ENCODE results near the gene HERC2.

Gene HERC2

DNA sequence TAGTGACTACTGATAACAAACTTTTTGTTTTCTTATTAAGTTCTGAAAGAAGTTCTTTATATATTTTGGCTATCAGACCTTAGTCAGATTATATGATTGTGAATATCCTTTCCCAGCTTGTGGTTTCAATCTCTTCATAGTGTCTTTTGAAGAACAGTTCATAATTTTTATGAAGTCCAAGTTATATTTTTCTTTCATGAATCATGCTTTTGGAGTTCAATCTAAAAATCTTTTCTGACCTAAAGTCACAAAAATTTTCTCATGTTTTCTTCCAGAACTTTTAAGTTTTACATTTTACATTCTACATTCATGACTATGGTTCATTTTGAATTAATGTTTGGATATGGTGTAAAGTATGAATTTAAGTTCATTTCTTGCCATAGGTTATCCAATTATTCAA lies 188.7 kb downstream of the HERC2 start:
- TF ChIP-seq, protein P1, sequence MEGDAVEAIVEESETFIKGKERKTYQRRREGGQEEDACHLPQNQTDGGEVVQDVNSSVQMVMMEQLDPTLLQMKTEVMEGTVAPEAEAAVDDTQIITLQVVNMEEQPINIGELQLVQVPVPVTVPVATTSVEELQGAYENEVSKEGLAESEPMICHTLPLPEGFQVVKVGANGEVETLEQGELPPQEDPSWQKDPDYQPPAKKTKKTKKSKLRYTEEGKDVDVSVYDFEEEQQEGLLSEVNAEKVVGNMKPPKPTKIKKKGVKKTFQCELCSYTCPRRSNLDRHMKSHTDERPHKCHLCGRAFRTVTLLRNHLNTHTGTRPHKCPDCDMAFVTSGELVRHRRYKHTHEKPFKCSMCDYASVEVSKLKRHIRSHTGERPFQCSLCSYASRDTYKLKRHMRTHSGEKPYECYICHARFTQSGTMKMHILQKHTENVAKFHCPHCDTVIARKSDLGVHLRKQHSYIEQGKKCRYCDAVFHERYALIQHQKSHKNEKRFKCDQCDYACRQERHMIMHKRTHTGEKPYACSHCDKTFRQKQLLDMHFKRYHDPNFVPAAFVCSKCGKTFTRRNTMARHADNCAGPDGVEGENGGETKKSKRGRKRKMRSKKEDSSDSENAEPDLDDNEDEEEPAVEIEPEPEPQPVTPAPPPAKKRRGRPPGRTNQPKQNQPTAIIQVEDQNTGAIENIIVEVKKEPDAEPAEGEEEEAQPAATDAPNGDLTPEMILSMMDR (IDR thresholded peaks at IDR 0.05; ENCODE audit: low read depth, low read length), result no peak
- TF ChIP-seq, protein P2, sequence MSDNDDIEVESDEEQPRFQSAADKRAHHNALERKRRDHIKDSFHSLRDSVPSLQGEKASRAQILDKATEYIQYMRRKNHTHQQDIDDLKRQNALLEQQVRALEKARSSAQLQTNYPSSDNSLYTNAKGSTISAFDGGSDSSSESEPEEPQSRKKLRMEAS (IDR thresholded peaks at IDR 0.05; ENCODE audit: low read depth, low read length), result no peak
- no peak for TF ChIP-seq MYC (IDR thresholded peaks at IDR 0.05; ENCODE audit: low read depth, low read length)
- TF ChIP-seq POLR2A (IDR thresholded peaks at IDR 0.05; ENCODE audit: extremely low read depth, insufficient read length), result no peak
- no peak for DNase-seq (ENCODE audit: low read depth)
- no peak overlapping the region for H3K4me3 ChIP-seq (ENCODE audit: low read depth, low read length)

DNA sequence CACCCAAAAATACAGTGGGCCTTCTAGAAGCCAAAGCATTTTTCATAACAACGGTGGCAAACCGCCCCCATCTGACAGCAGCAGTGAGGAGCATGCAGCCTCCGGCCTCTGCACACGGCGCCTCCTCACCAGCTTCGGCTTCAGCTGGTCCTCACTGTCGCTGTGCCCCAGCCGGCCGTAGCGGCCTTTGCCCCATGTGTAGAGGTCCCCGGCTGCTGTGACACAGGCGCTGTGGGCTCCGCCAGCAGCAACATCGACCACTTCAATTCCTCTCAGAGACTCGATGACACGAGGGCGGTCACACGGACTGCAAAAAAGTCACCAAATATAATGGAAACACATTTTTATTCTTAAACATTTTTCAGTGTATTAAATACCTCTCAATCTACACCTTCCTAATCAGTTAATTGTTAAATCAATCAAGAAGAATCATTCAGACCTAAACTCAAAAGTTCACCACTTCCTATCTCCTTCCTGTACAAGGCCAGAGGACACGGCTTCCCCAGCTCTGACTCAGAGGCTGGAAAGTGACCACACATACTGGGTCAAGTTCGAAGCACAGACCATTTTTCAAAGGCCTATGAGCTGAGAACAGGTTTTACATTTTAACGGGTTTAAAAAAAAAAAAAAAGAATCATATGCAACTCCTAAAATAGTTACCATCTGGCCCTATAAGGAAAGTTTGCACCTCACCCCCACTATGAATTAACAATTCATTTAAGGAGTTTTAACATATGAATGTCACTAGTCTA lies 189.3 kb downstream of the HERC2 start:
- TF ChIP-seq POLR2A (IDR thresholded peaks at IDR 0.05; ENCODE audit: extremely low read depth, insufficient read length), result no peak
- no peak for TF ChIP-seq MYC (IDR thresholded peaks at IDR 0.05; ENCODE audit: low read depth, low read length)
- TF ChIP-seq, protein P1 (IDR thresholded peaks at IDR 0.05; ENCODE audit: low read depth, low read length), result no peak
- TF ChIP-seq, protein P2 (IDR thresholded peaks at IDR 0.05; ENCODE audit: low read depth, low read length), result no peak
- no peak for DNase-seq (ENCODE audit: low read depth)

DNA sequence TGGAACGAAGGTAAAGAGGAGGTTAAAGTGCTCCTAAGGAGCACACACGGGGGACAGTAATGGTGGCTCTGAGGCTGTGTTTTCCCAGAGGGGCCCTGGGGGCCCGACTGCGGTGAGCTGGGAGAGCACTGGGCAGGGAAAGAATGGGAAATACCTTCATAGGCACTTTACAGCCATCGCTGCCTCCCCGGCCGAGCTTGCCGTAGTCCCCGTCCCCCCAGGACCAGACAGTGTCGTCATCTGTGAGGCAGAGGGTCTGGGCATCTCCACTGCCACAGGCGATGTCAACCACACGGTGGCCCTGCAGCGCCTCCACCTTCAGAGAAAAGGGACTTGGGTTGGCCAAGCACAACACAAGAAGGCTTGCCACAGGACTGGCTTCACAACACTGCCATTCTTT lies 190.0 kb downstream of the HERC2 start:
- H3K4me3 ChIP-seq (ENCODE audit: low read depth, low read length), result no peak overlapping the region
- TF ChIP-seq, protein P1 (IDR thresholded peaks at IDR 0.05; ENCODE audit: low read depth, low read length), result no peak
- TF ChIP-seq, protein P2 (IDR thresholded peaks at IDR 0.05; ENCODE audit: low read depth, low read length), result no peak
- TF ChIP-seq POLR2A (IDR thresholded peaks at IDR 0.05; ENCODE audit: extremely low read depth, insufficient read length) (no peak), MYC (IDR thresholded peaks at IDR 0.05; ENCODE audit: low read depth, low read length) (no peak)
- DNase-seq (ENCODE audit: low read depth), result no peak

More for the DNA sequence above, 189.3 kb downstream of the HERC2 start:
- no peak overlapping the region for H3K4me3 ChIP-seq (ENCODE audit: low read depth, low read length)

GRCh38 chr15:28131400-28131799 lies 190.6 kb downstream of the HERC2 start:
- DNase-seq (ENCODE audit: low read depth), result no peak
- TF ChIP-seq, protein P2 (IDR thresholded peaks at IDR 0.05; ENCODE audit: low read depth, low read length), result no peak
- no peak for TF ChIP-seq POLR2A (IDR thresholded peaks at IDR 0.05; ENCODE audit: extremely low read depth, insufficient read length)
- TF ChIP-seq MYC (IDR thresholded peaks at IDR 0.05; ENCODE audit: low read depth, low read length), result no peak
- TF ChIP-seq, protein P1 (IDR thresholded peaks at IDR 0.05; ENCODE audit: low read depth, low read length), result no peak
- H3K4me3 ChIP-seq (ENCODE audit: low read depth, low read length), result no peak overlapping the region

DNA sequence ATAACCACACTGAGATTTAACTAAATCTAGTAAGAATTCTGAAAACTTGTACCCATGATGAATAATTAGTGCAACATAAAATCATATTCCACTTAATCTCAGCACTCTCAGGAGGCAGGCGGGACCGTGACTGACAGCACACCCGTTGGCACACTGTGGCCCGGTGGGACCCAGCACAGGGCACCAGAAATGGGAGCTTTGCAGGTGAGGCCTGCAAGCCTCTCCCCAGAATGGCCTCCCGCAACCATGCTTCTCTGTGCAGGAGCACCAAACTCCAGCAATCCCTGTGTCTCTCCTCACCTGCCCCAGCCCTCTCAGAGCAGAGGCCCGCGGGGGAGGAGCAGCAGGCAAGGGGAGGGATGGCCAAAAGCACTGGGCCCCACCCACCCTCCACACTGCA lies 191.3 kb downstream of the HERC2 start:
- TF ChIP-seq POLR2A (IDR thresholded peaks at IDR 0.05; ENCODE audit: extremely low read depth, insufficient read length), result no peak
- TF ChIP-seq, protein P1 (IDR thresholded peaks at IDR 0.05; ENCODE audit: low read depth, low read length), result no peak
- TF ChIP-seq, protein P2 (IDR thresholded peaks at IDR 0.05; ENCODE audit: low read depth, low read length), result no peak
- no peak for TF ChIP-seq MYC (IDR thresholded peaks at IDR 0.05; ENCODE audit: low read depth, low read length)
- DNase-seq (ENCODE audit: low read depth), result no peak
- H3K4me3 ChIP-seq (ENCODE audit: low read depth, low read length), result no peak overlapping the region
